Stimulated activated CD8-positive, alpha-beta memory T cell treated with anti-CD3 and anti-CD28 coated beads, Interleukin-12 subunit alpha, Interleukin-12 subunit beta, amount 100 ng/mL, for 24 hours (primary cell): ENCODE data around the gene RNASE12.
"Not testable (repeated sequence)": the region's sequence is repeated elsewhere in the genome, so short reads cannot be mapped to it uniquely, and the experiment has no call there.

Experiments
- DNase-seq: peaks from one replicate; pipeline ENCODE4 v3.0.0-alpha.2; 2020; ENCODE audit errors: extremely low read depth

RNASE12 gene

GRCh38 chr14:20583142-20583541, 8.0 kb downstream of the RNASE12 start:
- DNase-seq, result no peak

- DNase-seq, result no peak
These were observed 10.9 kb downstream of the RNASE12 start for GRCh38 chr14:20580242-20580641.

- DNase-seq, result no peak
These were observed 12.2 kb downstream of the RNASE12 start for GRCh38 chr14:20578784-20579502.

- DNase-seq, result no peak
These were observed 12.9 kb downstream of the RNASE12 start for GRCh38 chr14:20578325-20578724.

- DNase-seq, result not testable (repeated sequence)
These were observed 18.7 kb downstream of the RNASE12 start for GRCh38 chr14:20572382-20572990.

- DNase-seq, result not testable (repeated sequence)
These were observed 20.5 kb downstream of the RNASE12 start for GRCh38 chr14:20570720-20571119.

- not testable (repeated sequence) for DNase-seq
These were observed 21.3 kb downstream of the RNASE12 start for GRCh38 chr14:20569865-20570264.

GRCh38 chr14:20569066-20569465, 22.1 kb downstream of the RNASE12 start:
- DNase-seq, result no peak

GRCh38 chr14:20568393-20568792, 22.8 kb downstream of the RNASE12 start:
- DNase-seq, result no peak

GRCh38 chr14:20567199-20567598, 24.0 kb downstream of the RNASE12 start:
- DNase-seq, result not testable (repeated sequence)

- no peak for DNase-seq
These were observed 26.6 kb downstream of the RNASE12 start for GRCh38 chr14:20564501-20564997.

GRCh38 chr14:20563971-20564370, 27.2 kb downstream of the RNASE12 start:
- no peak for DNase-seq

GRCh38 chr14:20560961-20561360, 30.2 kb downstream of the RNASE12 start, which contains the start of gene RNASE9:
RNASE9 (minus strand) TSS chr14:20561047.
- no peak for DNase-seq

GRCh38 chr14:20559461-20559904, 31.7 kb downstream of the RNASE12 start:
- DNase-seq, result no peak

- no peak for DNase-seq
These were observed 34.0 kb downstream of the RNASE12 start for GRCh38 chr14:20557212-20557542.

GRCh38 chr14:20556500-20557211, 34.5 kb downstream of the RNASE12 start:
- DNase-seq, result no peak

GRCh38 chr14:20555845-20556244, 35.3 kb downstream of the RNASE12 start:
- no peak for DNase-seq

GRCh38 chr14:20553024-20553423, 38.2 kb downstream of the RNASE12 start:
- DNase-seq, result no peak

- no peak for DNase-seq
These were observed 39.6 kb downstream of the RNASE12 start for GRCh38 chr14:20551606-20552005.

GRCh38 chr14:20550926-20551325, 40.2 kb downstream of the RNASE12 start:
- no peak for DNase-seq

GRCh38 chr14:20548414-20549158, 42.6 kb downstream of the RNASE12 start:
- no peak for DNase-seq

- DNase-seq, result no peak
These were observed 44.3 kb downstream of the RNASE12 start for GRCh38 chr14:20546877-20547276.
